GM06990 (cell line): ENCODE measurements around the gene BRCA2.

Source experiments
- DNase-seq: peaks from one replicate; pipeline ENCODE4 v3.0.0-alpha.2; 2011; ENCODE audit not compliant: insufficient read length; ENCODE audit errors: extremely low read depth
- H3K27me3 ChIP-seq: replicated peaks from 2 replicates; pipeline ENCODE4 v1.6.0; 2011; ENCODE audit warnings: low read length; ENCODE audit not compliant: control insufficient read depth, insufficient read depth
- H3K36me3 ChIP-seq: 2 replicates; pipeline ENCODE4 v1.5.1; 2011; ENCODE audit warnings: low read length; ENCODE audit not compliant: control insufficient read depth, insufficient read depth
- H3K4me3 ChIP-seq: replicated peaks from 2 replicates; pipeline ENCODE4 v1.5.1; 2011; ENCODE audit warnings: low read depth, mild to moderate bottlenecking, control low read depth, low read length
- CTCF ChIP-seq: IDR thresholded peaks from 2 replicates; pipeline ENCODE4 v1.5.1; 2011; ENCODE audit warnings: low read length, control low read depth, mild to moderate bottlenecking, inconsistent platforms; ENCODE audit not compliant: insufficient read depth, poor library complexity, severe bottlenecking

Gene BRCA2

GRCh38 chr13:32315238-32316027, at the start of gene BRCA2, which contains the start of gene ZAR1L:
Gene BRCA2 (plus strand): TSS chr13:32315508. CDS start chr13:32316461, 953 bp downstream.
Gene ZAR1L (minus strand): TSS chr13:32315363. CDS start chr13:32311925, 3,438 bp downstream.
- Histone ChIP-seq H3K27me3 (no peaks in the 10 kb centered on the region), H3K36me3 (no peaks in the 10 kb centered on the region; the same call in 1 of the 2 replicates), H3K4me3 (peak within 1 kb of the TSS; percentile 75)
- peak; percentile 93 for DNase-seq
- TF ChIP-seq CTCF, result no peak

GRCh38 chr13:32265726-32266125, 49.6 kb upstream of the BRCA2 start:
- no peak for DNase-seq
- Histone ChIP-seq H3K27me3 (no peaks in the 10 kb centered on the region), H3K36me3 (no peaks in the 10 kb centered on the region), H3K4me3 (no peak overlapping the region)
- no peak for TF ChIP-seq CTCF

GRCh38 chr13:32266130-32266529, 49.2 kb upstream of the BRCA2 start:
- no peak for DNase-seq
- no peaks in the 10 kb centered on the region for H3K36me3 ChIP-seq
- H3K27me3 ChIP-seq, result no peaks in the 10 kb centered on the region
- H3K4me3 ChIP-seq, result no peak overlapping the region
- TF ChIP-seq CTCF, result no peak

GRCh38 chr13:32267836-32268439, 47.4 kb upstream of the BRCA2 start:
- no peaks in the 10 kb centered on the region for H3K27me3 ChIP-seq
- no peak overlapping the region for H3K4me3 ChIP-seq
- no peaks in the 10 kb centered on the region for H3K36me3 ChIP-seq
- DNase-seq, result no peak
- peak; percentile 68 for TF ChIP-seq CTCF

GRCh38 chr13:32272021-32272683, 43.2 kb upstream of the BRCA2 start:
- no peaks in the 10 kb centered on the region for H3K36me3 ChIP-seq

More at GRCh38 chr13:32272021-32272683, 43.2 kb upstream of the BRCA2 start:
- no peak overlapping the region for H3K4me3 ChIP-seq
- no peaks in the 10 kb centered on the region for H3K27me3 ChIP-seq
- DNase-seq, result no peak
- no peak for TF ChIP-seq CTCF
